Measurements from ENCODE around the gene GABRG3.

The GABRG3 gene

GRCh38 chr15:27111323-27111722 lies 140.3 kb downstream of the GABRG3 start:
- ChIA-PET CTCF (no interaction called here), POLR2A (no interaction called here)
- no peak for TF ChIP-seq ZNF146 (tag by site-specific recombination; IDR thresholded peaks at IDR 0.05)
- TF ChIP-seq ZNF610 (tag by site-specific recombination; IDR thresholded peaks at IDR 0.05; ENCODE audit: borderline replicate concordance), result no peak
- TF ChIP-seq ZXDB (tag by site-specific recombination; IDR thresholded peaks at IDR 0.05), result no peak
- no peak for TF ChIP-seq GLIS1 (tag by site-specific recombination; IDR thresholded peaks at IDR 0.05)
- TF ChIP-seq BCL6B (tag by site-specific recombination; IDR thresholded peaks at IDR 0.05), result no peak
- no peak for TF ChIP-seq ZNF843 (tag by site-specific recombination; IDR thresholded peaks at IDR 0.05)
- no peak for TF ChIP-seq ZNF658 (tag by site-specific recombination; IDR thresholded peaks at IDR 0.05)
- TF ChIP-seq ZBTB48 (tag by site-specific recombination; IDR thresholded peaks at IDR 0.05), result no peak
- TF ChIP-seq, protein P1, sequence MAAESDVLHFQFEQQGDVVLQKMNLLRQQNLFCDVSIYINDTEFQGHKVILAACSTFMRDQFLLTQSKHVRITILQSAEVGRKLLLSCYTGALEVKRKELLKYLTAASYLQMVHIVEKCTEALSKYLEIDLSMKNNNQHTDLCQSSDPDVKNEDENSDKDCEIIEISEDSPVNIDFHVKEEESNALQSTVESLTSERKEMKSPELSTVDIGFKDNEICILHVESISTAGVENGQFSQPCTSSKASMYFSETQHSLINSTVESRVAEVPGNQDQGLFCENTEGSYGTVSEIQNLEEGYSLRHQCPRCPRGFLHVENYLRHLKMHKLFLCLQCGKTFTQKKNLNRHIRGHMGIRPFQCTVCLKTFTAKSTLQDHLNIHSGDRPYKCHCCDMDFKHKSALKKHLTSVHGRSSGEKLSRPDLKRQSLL (tag by site-specific recombination; IDR thresholded peaks at IDR 0.05), result no peak
- TF ChIP-seq, protein P2, sequence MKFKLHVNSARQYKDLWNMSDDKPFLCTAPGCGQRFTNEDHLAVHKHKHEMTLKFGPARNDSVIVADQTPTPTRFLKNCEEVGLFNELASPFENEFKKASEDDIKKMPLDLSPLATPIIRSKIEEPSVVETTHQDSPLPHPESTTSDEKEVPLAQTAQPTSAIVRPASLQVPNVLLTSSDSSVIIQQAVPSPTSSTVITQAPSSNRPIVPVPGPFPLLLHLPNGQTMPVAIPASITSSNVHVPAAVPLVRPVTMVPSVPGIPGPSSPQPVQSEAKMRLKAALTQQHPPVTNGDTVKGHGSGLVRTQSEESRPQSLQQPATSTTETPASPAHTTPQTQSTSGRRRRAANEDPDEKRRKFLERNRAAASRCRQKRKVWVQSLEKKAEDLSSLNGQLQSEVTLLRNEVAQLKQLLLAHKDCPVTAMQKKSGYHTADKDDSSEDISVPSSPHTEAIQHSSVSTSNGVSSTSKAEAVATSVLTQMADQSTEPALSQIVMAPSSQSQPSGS (tag by site-specific recombination; IDR thresholded peaks at IDR 0.05; ENCODE audit: low read depth), result no peak
- TF ChIP-seq ZNF37A (tag by site-specific recombination; IDR thresholded peaks at IDR 0.05), result no peak
- TF ChIP-seq OSR2 (tag by site-specific recombination; IDR thresholded peaks at IDR 0.05), result no peak
- TF ChIP-seq ZNF660 (tag by site-specific recombination; IDR thresholded peaks at IDR 0.05), result no peak
- TF ChIP-seq, protein P3, sequence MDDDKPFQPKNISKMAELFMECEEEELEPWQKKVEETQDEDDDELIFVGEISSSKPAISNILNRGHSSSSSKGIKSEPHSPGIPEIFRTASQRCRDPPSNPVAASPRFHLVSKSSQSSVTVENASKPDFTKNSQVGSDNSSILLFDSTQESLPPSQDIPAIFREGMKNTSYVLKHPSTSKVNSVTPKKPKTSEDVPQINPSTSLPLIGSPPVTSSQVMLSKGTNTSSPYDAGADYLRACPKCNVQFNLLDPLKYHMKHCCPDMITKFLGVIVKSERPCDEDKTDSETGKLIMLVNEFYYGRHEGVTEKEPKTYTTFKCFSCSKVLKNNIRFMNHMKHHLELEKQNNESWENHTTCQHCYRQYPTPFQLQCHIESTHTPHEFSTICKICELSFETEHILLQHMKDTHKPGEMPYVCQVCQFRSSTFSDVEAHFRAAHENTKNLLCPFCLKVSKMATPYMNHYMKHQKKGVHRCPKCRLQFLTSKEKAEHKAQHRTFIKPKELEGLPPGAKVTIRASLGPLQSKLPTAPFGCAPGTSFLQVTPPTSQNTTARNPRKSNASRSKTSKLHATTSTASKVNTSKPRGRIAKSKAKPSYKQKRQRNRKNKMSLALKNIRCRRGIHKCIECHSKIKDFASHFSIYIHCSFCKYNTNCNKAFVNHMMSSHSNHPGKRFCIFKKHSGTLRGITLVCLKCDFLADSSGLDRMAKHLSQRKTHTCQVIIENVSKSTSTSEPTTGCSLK (tag by site-specific recombination; IDR thresholded peaks at IDR 0.05), result no peak
- no peak for TF ChIP-seq RBAK (tag by site-specific recombination; IDR thresholded peaks at IDR 0.05)
- no peak for TF ChIP-seq HIC1 (tag by site-specific recombination; IDR thresholded peaks at IDR 0.05)
- no peak for TF ChIP-seq GFI1B (tag by site-specific recombination; IDR thresholded peaks at IDR 0.05)
- no peak for TF ChIP-seq OVOL3 (tag by site-specific recombination; IDR thresholded peaks at IDR 0.05)
- no peak for TF ChIP-seq ZNF664 (tag by site-specific recombination; IDR thresholded peaks at IDR 0.05)
- no peak for TF ChIP-seq CTCF (tag by site-specific recombination; IDR thresholded peaks at IDR 0.05)

More at GRCh38 chr15:27111323-27111722, 140.3 kb downstream of the GABRG3 start:
- Histone ChIP-seq H3K27ac (ENCODE audit: extremely low read depth, low read depth, low read length) (no peak overlapping the region), H3K9me3 (ENCODE audit: control insufficient read depth, insufficient read depth, low read depth, low read length) (no peaks in the 10 kb centered on the region), H3K36me3 (ENCODE audit: control insufficient read depth in 2 of 2, insufficient read depth in 1 of 2, low read length in 2 of 2) (no peaks in the 10 kb centered on the region), H3K4me1 (ENCODE audit: control insufficient read depth, insufficient read depth, low read length) (no peaks in the 10 kb centered on the region), H3K4me3 (ENCODE audit: low read depth, low read length) (no peak overlapping the region)
